Embryonic facial prominence (tissue), 1 donor: ENCODE data around the gene SLX4IP.
"Not testable (repeated sequence)": the region's sequence is repeated elsewhere in the genome, so short reads cannot be mapped to it uniquely, and the experiment has no call there.

ENCODE experiments used
- DNase-seq: peaks from one replicate; pipeline ENCODE4 v3.0.0-alpha.2; 2016; ENCODE audit errors: extremely low spot score

The SLX4IP gene

GRCh38 chr20:10434832-10435812 is at the start of gene SLX4IP:
Gene SLX4IP, plus strand, starts transcription at chr20:10435305. Its CDS starts 22,900 bp downstream, at chr20:10458205.
- DNase-seq, result peak; percentile 93

DNA sequence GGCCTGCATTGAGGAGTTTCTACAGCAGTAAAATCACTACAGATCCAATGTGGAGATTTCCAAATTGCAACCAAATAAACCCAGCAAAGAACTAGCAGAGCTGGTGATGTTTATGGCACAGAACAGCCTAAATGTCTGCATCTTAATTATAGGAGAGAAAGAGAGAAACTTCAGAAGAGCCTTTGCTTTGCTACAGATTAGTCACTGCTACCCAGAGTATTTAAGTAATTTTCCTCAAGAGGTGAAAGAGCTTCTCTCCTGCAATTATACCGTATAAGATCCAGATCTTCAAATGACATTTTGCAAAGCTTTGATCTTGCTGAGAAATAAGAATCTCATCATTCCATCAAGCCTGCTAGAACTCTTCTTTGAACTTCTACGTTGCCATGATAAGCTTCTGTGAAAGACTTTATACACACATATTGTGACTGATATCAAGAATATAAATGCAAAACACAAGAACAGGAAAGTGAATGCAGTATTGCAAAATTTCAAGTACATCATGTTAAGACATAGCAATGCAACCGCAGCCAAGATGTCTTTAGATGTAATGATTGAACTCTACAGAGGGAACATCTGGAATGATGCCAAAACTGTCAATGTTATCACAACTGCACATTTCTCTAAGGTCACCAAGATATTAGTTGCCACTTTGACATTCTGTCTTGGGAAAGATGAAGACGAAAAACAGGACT is 49.1 kb upstream of the SLX4IP start:
- no peak for DNase-seq

DNA sequence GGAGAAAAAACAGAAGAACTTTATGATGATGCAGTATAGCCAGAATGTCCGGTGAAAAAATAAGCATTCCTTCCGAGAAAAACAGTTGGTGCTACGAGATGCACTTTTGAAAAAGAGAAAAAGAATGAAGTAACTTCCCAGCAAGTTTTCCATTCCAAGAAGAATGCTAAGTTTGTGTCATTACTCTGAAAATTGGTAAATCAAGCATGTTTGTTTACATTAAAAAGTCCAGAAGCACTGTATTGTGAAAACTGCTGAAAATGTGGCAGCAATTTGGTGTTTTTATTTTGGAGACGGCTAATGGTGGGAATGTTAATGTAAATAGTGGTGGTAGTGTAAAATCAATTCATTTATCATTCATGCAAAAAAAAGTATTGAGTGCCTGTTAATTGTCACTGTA is 47.4 kb upstream of the SLX4IP start:
- no peak for DNase-seq

- no peak for DNase-seq
Measured at GRCh38 chr20:10388597-10388996, 46.5 kb upstream of the SLX4IP start.

- DNase-seq, result no peak
Measured at GRCh38 chr20:10390709-10391108, 44.4 kb upstream of the SLX4IP start.

GRCh38 chr20:10394752-10395151 is 40.4 kb upstream of the SLX4IP start:
- not testable (repeated sequence) for DNase-seq

DNA sequence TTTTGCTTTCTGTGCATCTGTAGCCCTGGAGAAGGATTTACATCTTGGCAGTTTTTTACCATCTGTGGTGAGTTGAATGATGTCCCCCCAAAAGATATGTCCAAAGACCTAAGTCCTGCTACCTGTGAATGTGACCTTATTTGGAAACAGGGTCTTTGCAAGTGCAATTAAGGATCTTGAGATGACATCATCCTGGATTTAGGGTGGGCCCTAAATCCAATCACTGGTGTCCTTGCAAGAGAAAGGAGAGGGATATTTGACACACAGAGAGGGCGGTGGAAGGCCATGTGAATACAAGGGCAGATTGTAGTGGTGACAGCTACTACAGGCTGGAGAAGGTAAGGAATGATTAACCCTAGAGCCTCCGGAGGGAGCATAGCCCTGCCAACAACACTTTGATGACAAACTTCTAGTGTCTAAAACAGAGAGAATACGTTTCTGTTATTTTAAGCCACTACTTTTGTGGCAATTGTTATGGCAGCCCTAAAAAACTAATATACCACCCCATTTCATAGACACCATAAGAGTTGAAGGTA is 36.2 kb upstream of the SLX4IP start:
- DNase-seq, result no peak

DNA sequence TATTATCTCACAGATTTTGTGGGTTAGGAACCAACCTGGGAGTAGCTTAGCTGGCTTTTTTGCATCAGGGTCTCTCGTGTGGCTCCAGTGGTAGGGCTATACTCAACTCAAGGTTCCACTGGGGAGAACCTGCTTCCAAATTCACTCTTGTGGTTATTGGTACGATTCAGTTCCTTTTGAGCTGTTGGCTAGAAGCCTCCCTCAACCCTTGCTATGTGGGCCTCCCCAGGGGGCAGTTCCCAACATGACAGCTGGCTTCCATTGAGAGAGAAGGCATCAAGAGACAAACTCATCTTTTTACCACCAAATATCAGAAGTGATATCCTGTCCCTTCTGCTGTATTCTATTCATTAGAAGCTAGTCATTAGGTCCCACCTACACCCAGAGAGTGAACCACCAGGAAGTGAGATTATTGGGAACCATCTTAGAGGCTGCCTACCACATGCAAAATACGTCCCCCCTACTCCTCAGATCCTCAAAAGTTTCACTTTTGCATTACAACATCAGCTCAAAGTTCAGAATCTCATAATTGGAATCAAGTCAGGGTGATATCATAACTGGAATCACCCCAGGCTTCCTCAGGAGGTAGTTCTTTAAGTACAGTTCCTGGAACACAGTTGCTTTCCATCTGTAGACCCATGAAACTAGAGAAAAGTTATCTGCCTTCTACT is 32.0 kb upstream of the SLX4IP start:
- no peak for DNase-seq

DNA sequence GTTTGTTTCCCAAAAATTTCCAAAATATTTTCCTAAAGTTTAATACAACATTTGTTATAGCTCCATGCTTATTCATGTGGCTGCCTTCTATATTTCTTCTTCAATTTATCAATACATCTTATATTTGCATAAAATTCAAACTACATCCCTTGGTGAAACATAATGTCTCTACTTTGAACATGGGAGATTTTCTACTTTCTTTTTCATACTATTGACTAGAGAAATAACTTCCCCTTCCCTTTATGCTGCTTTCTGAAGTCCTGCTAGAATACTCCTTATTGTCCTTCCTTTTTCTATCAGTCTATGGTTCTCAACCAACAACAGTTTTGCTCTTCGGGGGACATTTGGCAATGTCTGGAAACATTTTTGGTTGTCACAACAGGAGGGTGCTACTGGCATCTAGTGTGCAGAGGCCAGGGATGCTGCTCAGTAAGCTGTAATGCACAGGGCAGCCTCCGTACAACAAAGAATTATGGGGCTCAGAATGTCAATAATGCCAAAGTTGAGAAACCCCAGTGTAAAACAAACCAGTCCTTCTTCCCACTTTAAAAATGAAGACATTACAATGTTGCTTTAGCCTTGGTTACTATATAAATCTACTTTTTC is 31.0 kb upstream of the SLX4IP start:
- DNase-seq, result no peak

GRCh38 chr20:10404959-10405530 is 30.1 kb upstream of the SLX4IP start:
- no peak for DNase-seq

DNA sequence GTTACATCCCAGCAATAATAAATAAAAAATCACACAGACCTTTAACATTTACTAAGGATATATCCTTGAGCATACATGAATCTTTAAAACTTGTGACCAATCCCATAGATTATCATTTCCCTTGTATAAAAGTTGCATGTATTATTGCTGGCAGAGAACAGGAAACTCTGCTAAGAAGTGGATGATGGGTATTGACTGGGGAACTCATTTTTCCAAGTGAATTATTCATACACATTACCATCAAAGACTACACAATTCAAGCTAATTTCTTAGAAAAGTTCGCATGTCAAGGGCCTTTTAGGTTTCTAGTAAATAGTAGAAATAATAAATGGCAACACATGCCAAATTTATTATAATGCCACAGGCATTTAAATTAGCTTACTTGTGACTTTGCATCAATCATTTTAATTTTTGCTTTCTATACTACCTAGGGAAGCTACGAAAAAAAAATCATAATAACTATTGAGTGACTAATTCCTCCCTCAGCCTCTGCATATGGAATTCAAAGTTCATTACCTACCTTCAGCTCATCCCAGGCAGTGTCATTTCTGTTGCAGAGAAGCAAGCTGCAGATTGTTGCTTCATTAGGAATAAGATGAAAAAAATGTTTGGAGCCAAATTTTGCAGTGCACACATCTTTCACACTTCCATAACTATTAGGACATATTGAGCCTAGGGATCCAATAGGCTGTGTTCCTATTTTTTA is 26.8 kb upstream of the SLX4IP start:
- DNase-seq, result no peak

GRCh38 chr20:10411673-10412072 is 23.4 kb upstream of the SLX4IP start:
- DNase-seq, result no peak

GRCh38 chr20:10412591-10413408 is 22.3 kb upstream of the SLX4IP start:
- DNase-seq, result no peak

- no peak for DNase-seq
Measured at GRCh38 chr20:10415013-10415650, 20.0 kb upstream of the SLX4IP start.

DNA sequence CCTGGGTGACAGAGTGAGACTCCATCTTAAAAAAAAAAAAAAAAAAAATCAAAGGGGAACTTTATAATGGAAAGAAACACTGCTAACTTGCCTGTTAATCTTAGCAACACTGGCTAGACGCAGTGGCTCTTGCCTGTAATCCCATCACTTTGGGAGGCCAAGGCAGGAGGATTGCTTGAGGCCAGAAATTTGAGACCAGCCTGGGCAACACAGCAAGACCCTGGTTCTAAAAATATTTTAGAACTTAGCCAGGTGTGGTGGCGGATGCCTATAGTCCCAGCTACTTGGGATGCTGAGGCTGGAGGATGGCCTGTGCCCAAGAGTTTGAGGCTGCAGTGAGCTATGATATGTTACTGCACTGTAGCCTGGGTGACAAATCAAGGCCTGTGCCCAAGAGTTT is 17.9 kb upstream of the SLX4IP start:
- not testable (repeated sequence) for DNase-seq

DNA sequence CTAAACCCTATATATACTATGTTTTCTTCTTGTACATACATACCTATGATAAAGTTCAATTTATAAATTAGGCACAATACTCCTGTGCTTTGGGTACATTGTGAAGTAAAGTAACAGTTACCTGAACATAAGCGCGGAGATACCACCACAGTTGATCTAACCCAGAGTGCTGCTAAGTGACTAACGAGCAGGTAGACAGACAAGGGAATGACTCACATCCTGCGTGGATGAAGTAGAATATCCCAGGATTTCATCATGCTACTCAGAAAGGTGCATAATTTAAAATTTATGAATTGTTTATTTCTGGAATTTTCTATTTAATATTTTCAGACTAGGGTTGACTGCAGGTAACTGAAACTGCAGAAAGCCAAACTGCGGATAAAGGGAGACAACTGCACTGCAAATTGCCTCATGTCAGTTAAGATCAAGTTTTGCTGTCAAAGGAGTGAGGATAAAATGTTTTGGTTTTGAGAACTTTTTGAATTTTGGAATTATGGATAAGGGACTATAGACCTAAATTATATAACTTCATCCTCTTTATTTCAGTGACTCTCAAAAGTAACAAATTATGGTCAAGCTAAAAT is 15.5 kb upstream of the SLX4IP start:
- DNase-seq, result no peak

GRCh38 chr20:10423735-10424134 is 11.4 kb upstream of the SLX4IP start:
- DNase-seq, result no peak

GRCh38 chr20:10427060-10427692 is 7.9 kb upstream of the SLX4IP start:
- DNase-seq, result no peak
